ENCODE data around the gene C19orf25.
"Not testable (repeated sequence)": the region's sequence is repeated elsewhere in the genome, so short reads cannot be mapped to it uniquely, and the experiment has no call there.

The C19orf25 gene

GRCh38 chr19:1449467-1450442 is 29.3 kb downstream of the C19orf25 start, which contains the start of gene APC2:
Gene APC2 (plus strand): TSS chr19:1450121. CDS start chr19:1453002, 2,881 bp downstream.
- peak; percentile 91 for DNase-seq (ENCODE audit: low spot score)

DNA sequence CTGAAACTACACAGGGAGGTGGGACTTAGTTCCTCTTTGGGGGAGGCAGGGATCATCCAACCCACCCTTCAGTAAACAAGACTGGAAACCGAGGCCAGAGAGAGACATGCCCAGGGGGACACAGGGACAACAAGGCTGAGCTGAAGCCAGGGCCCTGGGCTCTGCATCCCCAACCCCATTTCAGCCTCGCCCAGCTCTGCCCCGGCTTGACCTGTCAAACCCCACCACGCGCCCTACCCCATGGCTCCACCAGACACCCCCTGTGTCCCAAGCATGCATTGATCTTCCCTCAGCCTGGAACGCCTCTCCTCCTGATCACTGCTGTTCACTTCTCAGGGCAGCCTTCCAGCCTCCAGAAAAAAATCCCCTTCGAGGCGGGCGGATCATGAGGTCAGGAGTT is 31.1 kb downstream of the C19orf25 start:
- no peak for DNase-seq (ENCODE audit: low spot score)

- no peak for DNase-seq (ENCODE audit: low spot score)
Measured at GRCh38 chr19:1447504-1447903, 31.5 kb downstream of the C19orf25 start.

- DNase-seq (ENCODE audit: low spot score) = peak; percentile 61
Measured at GRCh38 chr19:1446713-1447481, 32.1 kb downstream of the C19orf25 start.

DNA sequence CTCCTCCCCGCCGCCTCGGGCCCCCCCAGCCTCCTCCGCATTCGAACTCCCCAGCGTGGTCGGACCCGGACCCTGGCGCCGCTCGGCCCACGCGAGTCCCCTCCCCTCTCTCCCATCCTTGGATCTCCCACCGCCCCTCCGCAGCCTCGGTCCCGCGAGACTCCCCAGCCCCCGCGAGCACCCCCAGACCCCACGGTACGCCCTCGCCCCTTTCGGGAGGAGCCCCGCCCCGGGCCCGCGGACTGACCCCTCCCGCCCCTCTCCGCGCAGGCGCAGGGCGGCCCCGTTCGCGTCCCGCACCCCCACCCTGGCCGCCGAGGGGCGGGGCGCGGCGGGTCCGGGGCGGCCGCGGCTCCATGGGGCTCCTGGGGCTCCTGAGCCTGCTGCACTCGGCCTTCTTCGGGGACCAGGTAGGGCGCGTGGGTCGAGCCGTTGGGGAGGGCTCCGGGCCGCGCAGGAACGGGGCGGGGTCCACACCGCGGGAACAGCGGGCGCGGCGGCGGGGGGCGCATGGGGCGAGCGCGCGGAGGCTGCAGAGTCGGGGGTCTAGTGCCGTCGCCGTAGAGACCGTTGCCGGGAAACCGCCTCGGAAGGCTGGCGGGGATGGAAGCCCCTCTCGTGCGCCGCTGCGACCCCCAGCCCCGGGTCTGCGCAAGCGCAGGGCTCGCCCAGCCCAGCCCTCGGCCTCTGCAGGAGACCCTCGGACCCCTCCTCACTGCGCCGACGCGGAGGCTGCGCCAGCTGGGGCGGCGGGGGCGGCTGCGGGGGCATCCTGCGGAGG is 32.9 kb downstream of the C19orf25 start:
- DNase-seq (ENCODE audit: low spot score) = peak; percentile 84

- DNase-seq (ENCODE audit: low spot score) = peak; percentile 92
Measured at GRCh38 chr19:1445185-1445931, 33.7 kb downstream of the C19orf25 start.

DNA sequence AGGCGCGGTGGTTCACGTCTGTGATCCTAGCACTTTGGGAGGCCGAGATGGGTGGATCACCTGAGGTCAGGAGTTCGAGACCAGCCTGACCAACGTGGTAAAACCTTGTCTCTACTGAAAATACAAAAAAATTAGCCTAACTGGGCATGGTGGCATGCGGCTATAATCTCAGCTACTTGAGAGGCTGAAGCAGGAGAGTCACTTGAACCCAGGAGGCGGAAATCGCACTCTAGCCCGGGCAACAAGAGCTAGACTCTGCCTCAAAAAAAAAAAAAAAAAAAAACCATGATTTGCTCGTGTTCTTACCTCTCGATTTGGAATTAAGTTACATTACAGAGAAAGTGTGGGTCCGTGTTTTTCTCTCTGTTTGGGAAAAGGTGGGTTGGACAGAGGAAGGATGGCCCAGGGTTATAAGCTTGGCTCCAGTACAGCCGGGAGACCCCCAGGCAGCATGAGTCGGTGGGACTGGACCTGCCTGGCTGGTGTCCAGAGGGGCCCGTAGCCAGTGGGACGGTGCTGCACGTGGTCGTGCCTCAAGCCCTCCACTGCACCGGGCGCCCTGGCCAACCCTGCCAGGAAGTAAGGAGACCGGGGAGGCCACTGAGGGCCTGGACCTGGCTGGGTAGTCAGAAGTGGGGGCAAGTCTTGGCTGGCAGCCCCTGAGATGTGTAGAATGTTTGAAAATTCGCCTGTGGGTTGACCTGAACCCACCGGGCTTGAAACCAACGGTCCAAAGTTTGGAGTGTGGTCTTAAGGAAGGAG is 37.2 kb downstream of the C19orf25 start:
- DNase-seq (ENCODE audit: low spot score) = no peak

GRCh38 chr19:1441022-1441426 is 38.0 kb downstream of the C19orf25 start:
- no peak for DNase-seq (ENCODE audit: low spot score)

- no peak for DNase-seq (ENCODE audit: low spot score)
Measured at GRCh38 chr19:1440418-1440801, 38.6 kb downstream of the C19orf25 start.

GRCh38 chr19:1439525-1440417 is 39.2 kb downstream of the C19orf25 start:
- not testable (repeated sequence) for DNase-seq (ENCODE audit: low spot score)

- DNase-seq (ENCODE audit: low spot score) = no peak
Measured at GRCh38 chr19:1438933-1439354, 40.1 kb downstream of the C19orf25 start.

DNA sequence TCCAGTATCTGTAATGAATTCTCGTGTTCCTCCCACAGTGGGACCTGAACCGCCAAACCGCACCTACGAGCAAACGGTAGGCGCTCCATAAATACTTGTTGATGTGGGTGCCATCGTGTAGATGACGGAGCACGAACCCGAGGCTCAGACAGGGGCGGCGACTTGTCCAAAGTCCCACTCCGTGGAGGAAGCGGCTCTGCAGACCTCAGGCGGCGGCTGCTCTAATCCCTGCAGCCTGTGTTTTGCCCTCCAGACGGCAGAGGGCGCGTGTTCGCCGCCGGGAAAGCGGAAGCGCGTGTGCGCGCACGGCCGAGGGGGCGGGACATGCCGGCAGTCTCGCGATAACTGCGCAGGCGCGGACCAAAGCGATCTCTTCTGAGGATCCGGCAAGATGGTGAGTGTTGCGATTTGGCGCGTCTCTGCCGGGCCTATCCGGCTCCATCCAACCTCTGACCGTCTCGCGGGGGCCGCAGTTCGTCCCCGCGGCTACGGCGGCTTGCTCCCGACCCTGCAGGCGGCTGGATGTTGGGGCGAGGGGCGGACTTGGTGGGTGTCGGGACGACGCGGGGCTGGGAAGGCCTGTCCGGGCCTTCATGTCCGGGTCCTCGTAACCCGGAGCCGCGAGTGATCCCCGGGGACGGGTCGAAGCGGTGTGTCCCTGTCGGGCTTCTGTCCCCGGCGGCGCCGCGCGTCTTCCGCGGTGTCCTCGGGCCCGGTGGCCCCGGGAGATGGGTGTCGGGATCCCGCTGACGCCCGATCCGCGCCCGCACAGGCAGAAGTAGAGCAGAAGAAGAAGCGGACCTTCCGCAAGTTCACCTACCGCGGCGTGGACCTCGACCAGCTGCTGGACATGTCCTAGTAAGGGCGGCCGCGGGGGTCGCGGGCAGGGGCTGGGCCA is 40.7 kb downstream of the C19orf25 start, which contains the start of gene RPS15:
RPS15 (plus strand) TSS at position 362 of the 898 bp plus-strand sequence; CDS start at position 392, 30 bp downstream.
- DNase-seq (ENCODE audit: low spot score) = peak; percentile 95

DNA sequence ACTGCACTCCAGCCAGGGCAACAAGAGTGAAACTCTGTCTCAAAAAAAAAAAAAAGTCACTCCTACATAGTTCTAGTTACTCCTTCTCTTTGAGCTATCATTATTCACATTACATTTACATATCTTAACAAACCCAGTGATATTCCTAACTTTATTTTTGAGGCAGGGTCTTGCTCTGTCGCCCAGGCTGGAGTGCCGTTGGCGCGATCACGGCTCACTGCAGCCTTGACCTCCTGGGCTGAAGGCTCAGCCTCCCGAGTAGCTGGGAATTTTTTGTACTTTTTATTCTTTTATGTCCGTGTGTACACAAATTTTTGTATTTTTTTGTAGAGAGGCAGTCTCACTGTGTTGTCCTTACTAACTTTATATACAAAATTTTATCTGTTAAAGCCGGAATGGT is 41.4 kb downstream of the C19orf25 start:
- no peak for DNase-seq (ENCODE audit: low spot score)

DNA sequence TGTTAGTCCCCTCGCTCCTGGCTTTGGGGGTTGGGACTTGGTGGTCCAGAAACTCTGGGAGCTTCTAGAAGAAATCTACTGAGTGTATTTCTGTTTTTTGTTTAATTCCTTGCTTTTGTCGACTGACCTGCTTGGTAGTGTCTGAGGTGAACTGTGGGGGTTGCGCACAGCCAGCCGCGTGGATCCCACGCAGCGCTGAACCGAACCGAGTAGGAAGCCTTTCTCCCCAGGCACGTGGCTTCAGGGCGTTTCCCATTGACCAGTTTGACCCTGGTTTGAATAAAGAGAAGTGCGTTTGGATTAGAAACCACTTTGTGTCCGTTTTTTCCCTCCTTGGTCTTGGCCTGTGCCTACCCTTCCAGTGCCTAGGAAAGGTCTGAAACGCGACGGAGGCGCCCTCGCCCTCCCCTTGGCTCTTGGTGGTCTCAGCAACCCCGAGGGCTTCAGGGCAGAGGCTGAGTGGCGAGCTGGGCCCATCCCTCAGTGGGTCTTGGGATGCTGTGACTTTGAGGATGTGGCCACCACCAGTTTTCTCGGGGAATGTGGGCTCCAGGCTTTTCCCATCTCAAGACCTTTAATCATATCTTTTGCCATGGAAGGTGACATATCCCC is 43.5 kb downstream of the C19orf25 start:
- no peak for DNase-seq (ENCODE audit: low spot score)

- no peak for DNase-seq (ENCODE audit: low spot score)
Measured at GRCh38 chr19:1434577-1435060, 44.4 kb downstream of the C19orf25 start.

- DNase-seq (ENCODE audit: low spot score) = no peak
Measured at GRCh38 chr19:1434040-1434366, 45.0 kb downstream of the C19orf25 start.

- DNase-seq (ENCODE audit: low spot score) = no peak
Measured at GRCh38 chr19:1433119-1434039, 45.6 kb downstream of the C19orf25 start.
